Fibroblast of upper back skin (primary cell): ENCODE measurements around the gene EBPL.
A peak's percentile ranks its signal among the peaks of the same experiment; 100 is the strongest.
"Not testable (repeated sequence)": the region's sequence is repeated elsewhere in the genome, so short reads cannot be mapped to it uniquely, and the experiment has no call there.

Source experiments
- DNase-seq: peaks from one replicate; pipeline ENCODE4 v3.0.0-alpha.2; 2013

EBPL gene

GRCh38 chr13:49690995-49691784, at the start of gene EBPL:
Gene EBPL (minus strand): TSS chr13:49691486. CDS start chr13:49691424, 62 bp downstream.
- DNase-seq = peak; percentile 90

DNA sequence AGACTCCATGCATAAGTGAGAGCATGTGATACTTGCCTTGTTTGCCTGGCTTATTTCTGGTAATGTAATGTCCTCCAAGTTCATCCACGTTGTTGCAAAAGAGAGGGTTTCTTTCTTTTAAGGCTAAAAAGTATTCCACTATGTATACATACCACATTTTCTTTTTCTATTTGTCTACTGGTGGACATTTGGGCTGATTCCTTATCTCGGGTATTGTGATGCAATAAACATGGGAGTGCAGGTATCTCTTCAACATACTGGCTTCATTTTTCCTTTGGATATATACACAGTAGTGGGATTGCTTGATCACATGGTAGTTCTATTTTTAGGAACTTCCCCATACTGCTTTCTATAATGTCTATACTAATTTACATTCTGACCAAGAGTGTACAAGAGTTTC, 49.6 kb upstream of the EBPL start:
- DNase-seq = no peak

DNA sequence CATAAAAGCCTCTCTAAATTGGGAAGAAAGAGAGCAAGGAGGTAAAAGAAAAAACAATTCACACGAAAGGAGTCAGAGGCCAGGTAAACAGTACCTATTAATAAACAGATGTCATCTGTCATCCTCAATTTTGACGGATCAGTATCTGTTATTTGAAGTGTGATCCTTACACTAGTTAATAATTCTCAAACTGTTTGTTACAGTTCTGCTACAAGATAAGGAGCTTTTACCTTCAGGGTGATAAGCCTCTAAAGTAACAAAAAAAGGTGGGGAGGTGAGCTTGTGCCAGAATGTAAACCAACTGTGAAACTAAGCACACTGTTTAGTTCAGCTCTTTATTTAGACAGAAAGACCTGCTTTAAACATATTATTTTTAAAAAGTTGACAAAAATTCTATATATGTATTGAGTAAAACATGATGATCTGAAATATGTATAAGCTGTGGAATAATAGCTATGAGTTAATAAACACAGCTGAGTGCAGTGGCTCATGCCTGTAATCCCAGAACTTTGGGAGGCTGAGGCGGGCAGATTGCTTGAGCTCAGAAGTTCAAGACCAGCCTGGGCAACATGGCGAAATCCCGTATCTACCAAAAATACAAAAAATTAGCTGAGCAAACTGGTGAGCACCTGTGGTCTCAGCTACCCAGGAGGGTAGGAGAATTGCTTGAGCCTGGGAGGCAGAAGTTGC, 48.4 kb upstream of the EBPL start:
- DNase-seq = no peak

DNA sequence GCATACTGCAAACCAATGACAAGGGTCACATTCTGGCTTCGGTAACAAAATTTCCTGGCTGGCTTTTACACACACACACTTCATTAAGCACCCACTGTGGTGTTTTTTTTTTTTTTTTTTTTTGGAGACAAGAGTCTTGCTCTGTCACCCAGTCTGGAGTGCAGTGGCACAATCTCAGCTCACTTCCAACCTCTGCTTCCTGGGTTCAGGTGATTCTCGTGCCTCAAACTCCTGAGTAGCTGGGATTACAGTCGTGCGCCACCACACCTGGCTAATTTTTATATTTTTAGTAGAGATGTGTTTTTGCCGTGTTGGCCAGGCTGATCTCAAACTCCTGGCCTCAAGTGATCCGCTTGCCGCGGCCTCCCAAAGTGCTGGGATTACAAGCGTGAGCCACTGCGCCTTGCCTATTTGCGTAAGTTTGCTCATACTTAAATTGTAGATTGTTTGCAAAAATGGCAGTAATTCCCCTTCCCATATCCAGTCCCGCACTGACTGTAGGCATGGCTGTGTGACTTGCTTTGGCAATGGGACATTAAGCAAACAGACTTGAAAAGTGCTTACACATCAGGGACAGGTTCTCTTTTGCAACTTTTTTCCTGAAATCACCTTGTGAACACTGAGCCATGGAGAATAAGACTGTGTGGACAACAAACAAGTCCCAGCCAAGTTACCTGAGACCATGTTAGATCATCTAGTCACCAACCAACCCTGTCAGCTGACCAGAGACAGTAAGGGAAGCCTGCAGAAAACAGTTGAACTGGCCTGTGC, 42.1 kb upstream of the EBPL start:
- DNase-seq = no peak

DNA sequence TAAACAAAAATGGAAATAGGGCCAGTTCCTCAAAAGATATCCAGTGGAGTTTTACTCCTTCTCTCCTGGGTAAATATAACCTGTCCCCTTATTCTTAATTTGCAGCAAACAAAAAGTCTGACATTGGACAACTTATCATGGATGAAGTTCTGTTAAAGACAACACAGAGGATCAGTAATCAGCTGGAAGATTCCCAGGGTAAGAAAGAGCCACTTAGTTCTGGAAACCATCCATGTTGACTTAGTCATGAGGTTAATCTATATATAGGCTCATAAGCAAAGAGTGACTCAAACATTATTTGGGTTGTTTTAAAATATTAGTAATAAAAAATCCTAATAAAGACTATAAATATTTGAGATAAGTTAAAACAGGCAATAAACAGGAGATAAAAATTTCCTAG, 40.5 kb upstream of the EBPL start:
- DNase-seq = peak; percentile 79

DNA sequence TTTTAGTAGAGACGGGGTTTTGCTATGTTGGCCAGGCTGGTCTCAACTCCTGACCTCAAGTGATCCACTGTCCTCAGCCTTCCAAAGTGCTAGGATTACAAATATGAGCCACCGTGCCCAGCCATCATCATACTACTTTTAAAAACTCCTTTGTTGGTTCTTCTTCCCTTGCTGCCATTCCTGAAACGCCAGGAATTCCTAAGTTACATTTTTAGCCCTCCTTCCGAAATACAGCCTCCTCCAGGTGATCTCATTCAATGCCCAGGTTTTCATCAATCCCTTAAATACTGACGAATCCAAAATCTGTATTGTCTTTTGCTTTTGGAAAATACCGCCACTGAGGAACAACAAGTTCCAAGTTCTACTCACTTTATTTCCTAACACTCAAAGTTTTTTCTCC, 25.3 kb upstream of the EBPL start:
- DNase-seq = no peak

GRCh38 chr13:49714757-49715156, 23.5 kb upstream of the EBPL start:
- no peak for DNase-seq

- DNase-seq = peak; percentile 18
These were observed 20.1 kb upstream of the EBPL start for GRCh38 chr13:49711218-49711863.

GRCh38 chr13:49704264-49704663, 13.0 kb upstream of the EBPL start:
- not testable (repeated sequence) for DNase-seq

- no peak for DNase-seq
These were observed 10.2 kb upstream of the EBPL start for GRCh38 chr13:49701491-49701890.

GRCh38 chr13:49697468-49697867, 6.2 kb upstream of the EBPL start:
- DNase-seq = no peak

DNA sequence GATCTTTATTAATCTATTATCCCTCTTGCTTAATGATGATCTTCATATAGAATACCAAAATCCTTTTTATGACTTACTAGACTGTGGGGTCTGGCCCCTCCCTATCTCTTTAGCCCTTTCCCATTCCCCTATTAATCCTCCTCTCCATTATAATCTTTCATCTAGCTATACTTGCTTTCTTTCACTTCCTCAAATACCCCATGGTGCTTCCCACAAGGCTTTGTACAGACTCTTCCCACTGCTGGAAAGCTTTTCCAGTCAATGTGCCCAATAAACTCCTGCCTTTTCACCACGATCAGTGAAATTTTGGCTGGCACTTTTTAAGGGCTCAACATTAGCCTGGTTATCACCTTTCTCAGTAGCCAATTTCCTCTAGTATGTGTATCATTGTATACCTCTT, 3.2 kb upstream of the EBPL start:
- no peak for DNase-seq

DNA sequence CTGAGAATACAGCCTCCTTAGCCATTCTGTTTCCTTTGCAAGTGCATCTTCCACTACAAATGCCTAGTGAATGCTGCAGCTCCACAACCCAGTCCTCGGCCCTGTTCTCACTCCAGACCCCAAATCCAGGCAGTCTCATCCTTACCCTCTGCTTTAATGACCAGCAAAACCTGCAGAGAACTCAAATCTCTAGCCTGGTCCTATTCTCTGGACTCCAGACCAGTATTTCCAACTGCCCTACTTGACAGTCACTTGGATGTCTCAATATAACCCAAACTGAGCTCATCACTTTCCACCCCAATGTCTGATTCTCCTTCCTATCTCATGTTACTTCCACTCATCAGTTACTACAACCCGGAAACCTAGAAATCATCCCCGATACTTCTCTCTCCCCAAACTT, 2.6 kb upstream of the EBPL start:
- no peak for DNase-seq

DNA sequence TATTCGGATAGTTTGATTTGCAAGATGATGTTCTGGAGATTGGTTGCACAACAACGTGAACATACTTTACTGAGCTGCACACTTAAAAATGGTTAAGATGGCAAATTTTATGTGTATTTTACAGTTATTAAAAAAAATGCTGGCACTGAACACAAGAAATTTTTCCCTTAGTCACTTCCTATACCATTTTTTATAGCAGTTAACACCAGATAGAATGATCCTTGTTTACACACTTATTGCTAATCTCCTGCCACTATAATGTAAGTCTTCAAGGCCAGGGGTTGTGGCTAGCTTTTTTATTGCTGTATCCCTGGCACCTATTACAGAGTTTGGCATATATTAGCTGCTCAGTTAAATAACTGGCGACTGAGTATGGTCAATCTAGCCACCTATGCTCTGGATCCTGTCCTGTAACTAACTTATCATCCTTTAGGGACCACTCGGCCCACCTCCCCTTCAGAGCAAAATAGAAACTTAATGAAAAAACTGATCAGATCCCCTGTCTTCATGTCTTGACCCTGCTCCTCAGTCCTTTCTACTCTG, 2.0 kb upstream of the EBPL start:
- DNase-seq = peak; percentile 27

- peak; percentile 31 for DNase-seq
These were observed 922 bp downstream of the EBPL start for GRCh38 chr13:49690133-49690994.

DNA sequence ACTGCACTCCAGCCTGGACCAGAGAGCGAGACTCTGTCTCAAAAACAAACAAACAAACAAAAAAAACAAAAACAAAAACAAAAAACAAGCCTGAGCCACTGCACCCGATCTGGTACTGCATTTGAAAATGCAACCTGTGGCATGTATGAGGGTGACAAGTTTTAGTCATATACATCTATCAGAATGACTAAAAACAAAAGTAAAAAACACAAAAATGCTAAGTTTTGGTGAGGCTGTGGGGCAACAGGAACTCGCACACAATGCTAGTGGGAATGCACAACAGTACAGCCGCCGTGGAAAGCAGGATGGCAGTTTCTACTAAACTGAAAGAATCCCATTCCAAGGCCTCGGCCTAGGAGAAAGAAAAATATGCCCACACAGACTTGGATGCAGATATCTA, 7.8 kb downstream of the EBPL start:
- DNase-seq = no peak

GRCh38 chr13:49681842-49682435, 9.3 kb downstream of the EBPL start:
- peak; percentile 33 for DNase-seq

DNA sequence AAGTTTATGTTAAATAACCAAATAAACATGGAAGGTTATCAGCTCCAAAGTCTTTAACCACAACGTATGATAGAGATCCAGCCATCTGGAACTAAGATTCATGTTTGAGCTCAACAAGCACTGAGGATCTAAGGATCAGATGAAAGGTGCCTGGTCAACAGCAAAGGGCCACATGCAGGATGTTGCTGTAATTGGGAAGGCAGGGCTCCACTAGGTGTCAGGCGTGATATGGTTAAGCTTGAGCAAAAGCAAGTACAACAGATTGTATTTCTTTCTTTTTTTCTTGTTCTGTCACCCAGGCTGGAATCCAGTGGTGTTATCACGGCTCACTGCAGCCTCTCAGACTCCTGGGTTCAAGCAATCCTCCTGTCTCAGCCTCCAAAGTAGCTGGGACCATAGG, 12.0 kb downstream of the EBPL start:
- DNase-seq = peak; percentile 12

GRCh38 chr13:49678191-49678914, 12.9 kb downstream of the EBPL start:
- DNase-seq = no peak

DNA sequence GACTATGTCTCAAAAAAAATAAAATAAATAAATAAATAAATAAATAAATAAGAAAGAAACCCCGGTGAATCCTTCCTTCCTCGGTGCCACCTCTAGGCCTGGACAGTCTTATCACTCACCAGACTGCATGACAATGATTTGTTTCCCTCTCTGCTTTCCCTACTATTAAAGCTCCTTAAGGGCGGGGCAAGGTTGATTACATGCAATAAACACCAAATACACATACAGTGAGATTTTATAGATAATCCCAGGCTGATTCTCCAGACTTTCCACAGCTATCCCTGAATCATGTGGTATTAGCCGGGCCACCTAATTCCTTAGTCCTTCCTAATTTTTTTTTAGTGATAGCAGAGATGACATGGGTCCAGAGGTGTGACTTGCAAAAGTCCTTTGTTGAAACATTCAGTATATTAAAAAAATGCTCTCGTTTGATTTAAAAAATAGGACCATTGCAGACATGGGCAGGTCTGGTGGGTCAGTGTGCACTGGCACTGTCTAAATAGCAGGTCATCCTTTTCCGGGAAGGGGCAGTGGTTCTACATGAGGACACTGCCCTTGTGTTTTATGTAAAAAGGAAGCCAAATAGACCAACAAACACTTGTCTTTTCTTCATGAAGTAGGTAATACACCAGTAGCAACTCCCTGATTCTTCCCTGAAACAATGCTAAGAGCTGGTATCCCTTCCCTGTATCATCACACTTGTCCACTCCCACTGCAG, 14.5 kb downstream of the EBPL start:
- no peak for DNase-seq
